GM23248 (cell line): ENCODE results near the gene UBE2I. TPM values are rescaled to one million over a fixed set of nuclear protein-coding genes. Genes with fewer than 3 reads are reported as not detected.

Source experiments
- DNase-seq: peaks from one replicate; pipeline ENCODE4 v3.0.0-alpha.2; 2015
- H2AFZ ChIP-seq: fragments of 200-600 bp; sonication (generic); 2 replicates; pipeline ENCODE4 v1.6.1; 2016; ENCODE audit warnings: antibody characterized with exemption
- H3F3A ChIP-seq: fragments of 200-600 bp; sonication (generic); 2 replicates; pipeline ENCODE4 v1.6.1; 2016; ENCODE audit warnings: mild to moderate bottlenecking, antibody characterized with exemption, mixed run types; ENCODE audit not compliant: insufficient read depth
- H3K27ac ChIP-seq: fragments of 200-600 bp; sonication (generic); 2 replicates; pipeline ENCODE4 v1.5.1; 2016; ENCODE audit warnings: mild to moderate bottlenecking
- H3K27me3 ChIP-seq: fragments of 200-600 bp; sonication (generic); replicated peaks from 2 replicates; pipeline ENCODE4 v1.6.1; 2016; ENCODE audit warnings: mild to moderate bottlenecking; ENCODE audit not compliant: insufficient read depth
- H3K36me3 ChIP-seq: fragments of 200-600 bp; sonication (generic); 2 replicates; pipeline ENCODE4 v1.6.1; 2016; ENCODE audit warnings: low read depth, mild to moderate bottlenecking
- H3K4me1 ChIP-seq: fragments of 200-600 bp; sonication (generic); 2 replicates; pipeline ENCODE4 v1.6.1; 2016; ENCODE audit warnings: mild to moderate bottlenecking; ENCODE audit not compliant: insufficient read depth
- H3K4me2 ChIP-seq: fragments of 200-600 bp; sonication (generic); one replicate; pipeline ENCODE4 v1.6.1; 2016; ENCODE audit warnings: mild to moderate bottlenecking; ENCODE audit not compliant: unreplicated experiment
- H3K4me3 ChIP-seq: fragments of 200-600 bp; sonication (generic); 2 replicates; pipeline ENCODE4 v1.5.1; 2016; ENCODE audit warnings: mild to moderate bottlenecking
- H3K79me2 ChIP-seq: fragments of 200-600 bp; sonication (generic); 2 replicates; pipeline ENCODE4 v1.6.1; 2016; ENCODE audit warnings: mild to moderate bottlenecking; ENCODE audit not compliant: insufficient read depth
- H3K9ac ChIP-seq: fragments of 200-600 bp; sonication (generic); 2 replicates; pipeline ENCODE4 v1.6.1; 2016; ENCODE audit warnings: mild to moderate bottlenecking
- H3K9me2 ChIP-seq: fragments of 200-600 bp; sonication (generic); 2 replicates; pipeline ENCODE4 v1.6.1; 2016; ENCODE audit warnings: mixed run types, mild to moderate bottlenecking, moderate library complexity; ENCODE audit not compliant: insufficient read depth
- H3K9me3 ChIP-seq: fragments of 200-600 bp; sonication (generic); one replicate; pipeline ENCODE4 v1.6.1; 2017; ENCODE audit warnings: low read depth
- H4K20me1 ChIP-seq: fragments of 200-600 bp; sonication (generic); 2 replicates; pipeline ENCODE4 v1.6.0; 2016; ENCODE audit not compliant: insufficient read depth
- EZH2 ChIP-seq: fragments of 200-600 bp; sonication (generic); IDR thresholded peaks from 2 replicates; pipeline ENCODE4 v1.6.1; 2018; ENCODE audit warnings: antibody characterized with exemption, mild to moderate bottlenecking; ENCODE audit not compliant: insufficient read depth, poor library complexity, severe bottlenecking
- EZH2phosphoT487 ChIP-seq: fragments of 200-600 bp; sonication (generic); IDR thresholded peaks from 2 replicates; pipeline ENCODE4 v1.6.1; 2018; ENCODE audit warnings: antibody characterized with exemption, moderate library complexity, mild to moderate bottlenecking, low read depth; ENCODE audit not compliant: insufficient read depth
- whole genome bisulfite sequencing, 2 experiments: methylation state at CpG; one replicate each; pipeline ENCODE4 v1.1.6; 2015 to 2017; ENCODE audit warnings: low lambda C conversion rate in 2 of 2, low coverage in 1 of 2; ENCODE audit errors: missing lambda C conversion rate in 2 of 2; 5-methylcytosine and 5-hydroxymethylcytosine counted together
- in situ Hi-C: fragments of 300-500 bp; cut with MboI; formaldehyde crosslinking; loops from 2 replicates; pipeline ENCODE4 v1.15.0; 2020
- polyA plus RNA-seq: library from polyadenylated mRNA; unstranded; fragments of >200 nt; fragmentation: Nextera tagmentation; extraction: Ambion mirVana; gene quantifications from 2 replicates; pipeline ENCODE4 v1.2.1, GENCODE V29; 2016
- total RNA-seq: library from RNA; depleted of rRNA; stranded (reverse); fragments of >200 nt; shearing (Covaris generic); gene quantifications from 2 replicates; pipeline ENCODE4 v1.2.3, GENCODE V29; 2014; rRNA removed

UBE2I gene
- total and polyA plus RNA-seq, 2 experiments from 2014 or later, result 77.7 to 134 TPM

- Histone ChIP-seq H4K20me1 (no peaks in the 10 kb centered on the region), H3K27ac (no peak overlapping the region), H3K27me3 (no peaks in the 10 kb centered on the region), H3K4me1 (peaks cover 7% of the 10 kb centered on the region), H3K4me3 (no peak overlapping the region), H2AFZ (no peak overlapping the region), H3K79me2 (no peaks in the 10 kb centered on the region), H3F3A (peaks cover 5% of the 10 kb centered on the region; the same call in 1 of the 2 replicates), H3K9ac (no peak overlapping the region), H3K36me3 (no peaks in the 10 kb centered on the region), H3K9me2 (no peaks in the 10 kb centered on the region), H3K4me2 (no peak overlapping the region), H3K9me3 (no peaks in the 10 kb centered on the region)
- in situ Hi-C loops, result no loop called here
- no peak for TF ChIP-seq EZH2
- no peak for TF ChIP-seq EZH2phosphoT487
- WGBS, 2 experiments, result 91 to 94% methylated on average over 23 to 24 of the region's 24 CpGs
- no peak for DNase-seq
Observed at GRCh38 chr16:1375298-1375640, 65.8 kb downstream of the UBE2I start.

DNA sequence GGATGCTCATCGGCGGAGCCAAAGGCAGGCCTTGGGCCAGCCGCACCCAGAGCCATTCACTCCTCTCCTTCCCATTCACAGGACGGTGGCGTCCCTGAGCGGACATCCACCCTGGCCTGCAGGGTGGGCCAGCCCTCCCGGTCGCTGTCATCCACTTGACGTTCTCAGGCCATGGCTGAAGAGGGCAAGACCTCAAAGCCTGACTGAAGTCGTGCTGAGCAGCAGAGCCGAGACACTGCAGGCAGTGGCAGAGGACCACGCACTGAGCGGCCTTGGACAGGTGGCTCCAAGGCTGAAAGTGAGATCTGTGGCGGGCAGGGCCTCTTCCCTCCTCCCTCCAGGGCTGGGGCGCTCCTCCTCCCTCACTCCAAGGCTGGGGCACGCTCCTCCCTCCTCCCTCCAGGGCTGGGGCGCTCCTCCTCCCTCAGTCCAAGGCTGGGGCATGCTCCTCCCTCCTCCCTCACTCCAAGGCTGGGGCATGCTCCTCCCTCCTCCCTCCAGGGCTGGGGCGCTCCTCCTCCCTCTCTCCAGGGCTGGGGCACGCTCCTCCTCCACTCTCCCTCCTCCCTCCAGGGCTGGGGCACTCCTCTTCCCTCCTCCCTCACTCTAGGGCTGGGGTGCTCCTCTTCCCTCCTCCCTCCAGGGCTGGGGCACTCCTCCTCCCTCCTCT, 66.4 kb downstream of the UBE2I start:
- no peak overlapping the region for H3K27ac ChIP-seq
- WGBS, 2 experiments, result 90 to 94% methylated on average over 13 to 19 of the region's 19 CpGs
- no peaks in the 10 kb centered on the region for H4K20me1 ChIP-seq
- H2AFZ ChIP-seq, result no peak overlapping the region
- in situ Hi-C loops, result no loop called here
- H3K9ac ChIP-seq, result no peak overlapping the region
- peaks cover 11% of the 10 kb centered on the region; the same call in 1 of the 2 replicates for H3F3A ChIP-seq
- H3K4me1 ChIP-seq, result peaks cover 7% of the 10 kb centered on the region
- DNase-seq, result no peak
- no peaks in the 10 kb centered on the region for H3K9me2 ChIP-seq
- no peaks in the 10 kb centered on the region for H3K9me3 ChIP-seq
- no peaks in the 10 kb centered on the region for H3K79me2 ChIP-seq
- no peak overlapping the region for H3K4me2 ChIP-seq
- H3K36me3 ChIP-seq, result no peaks in the 10 kb centered on the region
- H3K27me3 ChIP-seq, result no peaks in the 10 kb centered on the region
- H3K4me3 ChIP-seq, result no peak overlapping the region
- TF ChIP-seq EZH2 (no peak), EZH2phosphoT487 (no peak)

Other genes with a start within 250 kb of the UBE2I start
- not detected in 2 replicates for gene SSTR5, start 236.9 kb upstream of the UBE2I start, total RNA-seq
- not detected in 2 replicates for gene SSTR5, start 236.9 kb upstream of the UBE2I start, polyA plus RNA-seq
- not detected in 2 replicates for gene C1QTNF8, start 213.4 kb upstream of the UBE2I start, total RNA-seq
- not detected in 2 replicates for gene C1QTNF8, start 213.4 kb upstream of the UBE2I start, polyA plus RNA-seq
- 0.11 TPM in 1 of 2 replicates, not detected in the other for gene CACNA1H, start 156.5 kb upstream of the UBE2I start, total RNA-seq
- not detected in 2 replicates for gene CACNA1H, start 156.5 kb upstream of the UBE2I start, polyA plus RNA-seq
- gene TPSG1, start 84.4 kb upstream of the UBE2I start, total RNA-seq, result not detected in 2 replicates
- not detected in 2 replicates for gene TPSG1, start 84.4 kb upstream of the UBE2I start, polyA plus RNA-seq
- not detected in 2 replicates for gene TPSB2, start 79.5 kb upstream of the UBE2I start, total RNA-seq
- gene TPSB2, start 79.5 kb upstream of the UBE2I start, polyA plus RNA-seq, result not detected in 2 replicates
- not detected in 2 replicates for gene TPSAB1, start 68.9 kb upstream of the UBE2I start, total RNA-seq
- gene TPSAB1, start 68.9 kb upstream of the UBE2I start, polyA plus RNA-seq, result not detected in 2 replicates
- gene TPSD1, start 53.6 kb upstream of the UBE2I start, total RNA-seq, result not detected in 2 replicates
- gene TPSD1, start 53.6 kb upstream of the UBE2I start, polyA plus RNA-seq, result not detected in 2 replicates
- 0.13 and 0.86 TPM in 2 replicates for gene BAIAP3, start 24.0 kb downstream of the UBE2I start, total RNA-seq
- 0.23 and 0.24 TPM in 2 replicates for gene BAIAP3, start 24.0 kb downstream of the UBE2I start, polyA plus RNA-seq
- 88.0 and 110 TPM in 2 replicates for gene TSR3, start 42.2 kb downstream of the UBE2I start, total RNA-seq
- gene TSR3, start 42.2 kb downstream of the UBE2I start, polyA plus RNA-seq, result 105 and 106 TPM in 2 replicates
- gene GNPTG, start 42.3 kb downstream of the UBE2I start, total RNA-seq, result 52.4 and 85.8 TPM in 2 replicates
- gene GNPTG, start 42.3 kb downstream of the UBE2I start, polyA plus RNA-seq, result 99.9 and 109 TPM in 2 replicates
- gene UNKL, start 105.1 kb downstream of the UBE2I start, total RNA-seq, result 13.0 and 15.3 TPM in 2 replicates
- gene UNKL, start 105.1 kb downstream of the UBE2I start, polyA plus RNA-seq, result 6.1 and 8.2 TPM in 2 replicates
- 11.3 and 19.5 TPM in 2 replicates for gene UQCC4, start 111.1 kb downstream of the UBE2I start, total RNA-seq
- 26.0 and 27.1 TPM in 2 replicates for gene UQCC4, start 111.1 kb downstream of the UBE2I start, polyA plus RNA-seq
- not detected in 2 replicates for gene PERCC1, start 121.4 kb downstream of the UBE2I start, total RNA-seq
- not detected in 2 replicates for gene PERCC1, start 121.4 kb downstream of the UBE2I start, polyA plus RNA-seq
- not detected in 2 replicates for gene CCDC154, start 134.9 kb downstream of the UBE2I start, total RNA-seq
- gene CCDC154, start 134.9 kb downstream of the UBE2I start, polyA plus RNA-seq, result 0.09 and 0.18 TPM in 2 replicates
- gene CLCN7, start 165.4 kb downstream of the UBE2I start, total RNA-seq, result 37.3 and 39.3 TPM in 2 replicates
- 31.7 and 33.6 TPM in 2 replicates for gene CLCN7, start 165.4 kb downstream of the UBE2I start, polyA plus RNA-seq
- gene PTX4, start 179.3 kb downstream of the UBE2I start, total RNA-seq, result not detected in 2 replicates
- 0.18 TPM in 1 of 2 replicates, not detected in the other for gene PTX4, start 179.3 kb downstream of the UBE2I start, polyA plus RNA-seq
- gene TELO2, start 183.7 kb downstream of the UBE2I start, total RNA-seq, result 24.7 and 29.3 TPM in 2 replicates
- 28.5 and 30.5 TPM in 2 replicates for gene TELO2, start 183.7 kb downstream of the UBE2I start, polyA plus RNA-seq
- gene TMEM204, start 224.0 kb downstream of the UBE2I start, total RNA-seq, result 40.0 and 43.1 TPM in 2 replicates
- 26.0 and 28.6 TPM in 2 replicates for gene TMEM204, start 224.0 kb downstream of the UBE2I start, polyA plus RNA-seq